ENCODE results near the gene DAND5.

DAND5 gene

DNA sequence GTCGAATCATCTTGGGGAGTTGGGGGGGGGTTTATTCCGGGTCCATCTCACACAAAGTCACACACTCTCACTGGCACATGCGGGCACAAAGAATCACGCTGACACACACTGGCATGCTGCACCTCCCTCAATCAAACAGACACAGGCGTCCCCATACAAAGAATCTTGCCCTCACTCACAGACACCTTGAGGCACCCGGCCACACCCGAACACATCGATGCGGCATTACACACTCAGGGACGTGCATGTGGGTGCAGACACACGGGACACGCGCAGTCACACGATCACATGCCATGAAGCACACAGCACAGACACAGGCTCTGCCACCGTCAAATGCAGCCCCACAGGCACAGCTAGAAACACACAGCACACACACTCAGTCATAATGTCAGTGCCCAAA is 33.7 kb downstream of the DAND5 start:
- no peak for DNase-seq (ENCODE audit: extremely low read depth, low read depth)
- TF ChIP-seq, protein P1, sequence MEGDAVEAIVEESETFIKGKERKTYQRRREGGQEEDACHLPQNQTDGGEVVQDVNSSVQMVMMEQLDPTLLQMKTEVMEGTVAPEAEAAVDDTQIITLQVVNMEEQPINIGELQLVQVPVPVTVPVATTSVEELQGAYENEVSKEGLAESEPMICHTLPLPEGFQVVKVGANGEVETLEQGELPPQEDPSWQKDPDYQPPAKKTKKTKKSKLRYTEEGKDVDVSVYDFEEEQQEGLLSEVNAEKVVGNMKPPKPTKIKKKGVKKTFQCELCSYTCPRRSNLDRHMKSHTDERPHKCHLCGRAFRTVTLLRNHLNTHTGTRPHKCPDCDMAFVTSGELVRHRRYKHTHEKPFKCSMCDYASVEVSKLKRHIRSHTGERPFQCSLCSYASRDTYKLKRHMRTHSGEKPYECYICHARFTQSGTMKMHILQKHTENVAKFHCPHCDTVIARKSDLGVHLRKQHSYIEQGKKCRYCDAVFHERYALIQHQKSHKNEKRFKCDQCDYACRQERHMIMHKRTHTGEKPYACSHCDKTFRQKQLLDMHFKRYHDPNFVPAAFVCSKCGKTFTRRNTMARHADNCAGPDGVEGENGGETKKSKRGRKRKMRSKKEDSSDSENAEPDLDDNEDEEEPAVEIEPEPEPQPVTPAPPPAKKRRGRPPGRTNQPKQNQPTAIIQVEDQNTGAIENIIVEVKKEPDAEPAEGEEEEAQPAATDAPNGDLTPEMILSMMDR (IDR thresholded peaks at IDR 0.05; ENCODE audit: low read depth, low read length) = no peak

DNA sequence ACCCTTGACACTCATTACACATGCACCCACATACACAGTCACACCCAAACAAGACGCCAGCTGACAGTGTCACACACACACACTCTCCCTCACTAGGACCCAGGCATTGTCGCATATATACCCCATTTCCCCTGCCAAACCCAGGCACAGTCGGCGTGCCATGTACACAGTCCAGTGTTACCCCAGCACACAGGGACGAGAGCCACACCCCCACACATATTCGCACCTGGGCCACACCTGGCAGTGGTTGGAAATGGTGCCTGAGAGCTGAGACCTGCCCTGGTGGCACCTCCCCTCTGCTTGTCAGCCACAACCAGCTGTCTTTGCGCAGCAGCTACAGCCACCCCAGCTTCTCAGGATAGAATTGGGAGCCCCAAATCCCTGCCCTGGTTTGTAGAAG is 34.9 kb downstream of the DAND5 start:
- no peak for DNase-seq (ENCODE audit: extremely low read depth, low read depth)
- TF ChIP-seq, protein P1 (IDR thresholded peaks at IDR 0.05; ENCODE audit: low read depth, low read length) = no peak

GRCh38 chr19:13005253-13005652 is 35.9 kb downstream of the DAND5 start:
- TF ChIP-seq, protein P1 (IDR thresholded peaks at IDR 0.05; ENCODE audit: low read depth, low read length) = no peak

GRCh38 chr19:13005861-13006370 is 36.5 kb downstream of the DAND5 start:
- TF ChIP-seq, protein P1 (IDR thresholded peaks at IDR 0.05; ENCODE audit: low read depth, low read length) = no peak

More at GRCh38 chr19:13005253-13005652, 35.9 kb downstream of the DAND5 start:
- no peak for DNase-seq (ENCODE audit: extremely low read depth, low read depth)

DNA sequence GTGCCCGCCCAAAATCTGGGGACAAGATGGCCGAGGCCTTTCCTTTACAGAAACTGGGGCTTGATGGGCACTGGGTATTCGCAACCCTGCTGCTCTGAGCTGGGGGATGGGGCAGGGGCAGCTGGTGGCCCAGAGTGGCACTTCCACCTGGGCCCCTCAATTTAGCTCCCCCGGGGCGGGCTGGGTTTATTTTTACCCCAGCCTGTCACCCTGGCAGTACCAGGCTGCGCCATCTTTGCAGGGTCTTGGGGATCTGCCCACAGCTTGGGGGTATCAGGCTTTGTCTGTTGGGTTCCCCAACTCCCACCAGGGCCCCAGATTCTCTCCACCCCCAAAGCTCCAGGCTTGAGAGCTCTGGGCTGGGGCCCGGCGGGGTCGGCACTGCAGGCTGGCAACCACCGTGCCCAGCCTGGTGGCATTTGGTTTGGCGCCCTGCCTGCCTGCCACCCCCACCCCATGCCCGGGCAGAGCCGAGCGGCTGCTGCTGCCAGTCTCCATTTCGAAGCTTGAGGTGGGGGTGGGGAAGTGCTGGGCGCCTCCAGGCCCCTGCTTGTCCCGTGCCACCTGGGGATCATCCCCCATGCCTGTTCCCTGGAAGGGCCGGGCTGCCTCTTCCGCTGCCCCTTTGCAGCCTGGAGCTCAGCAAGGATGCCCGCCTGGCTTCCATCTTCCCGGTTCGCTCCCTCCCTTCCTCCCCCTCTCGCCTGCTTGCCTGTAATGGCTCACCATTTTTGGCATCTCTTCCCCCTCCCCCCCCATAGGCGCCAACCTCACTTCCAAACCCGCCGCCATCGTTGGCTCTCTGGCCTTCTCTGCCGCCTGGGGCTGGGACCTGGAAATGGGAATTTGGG is 37.3 kb downstream of the DAND5 start:
- TF ChIP-seq, protein P1 (IDR thresholded peaks at IDR 0.05; ENCODE audit: low read depth, low read length) = no peak
- DNase-seq (ENCODE audit: extremely low read depth, low read depth) = no peak

More at GRCh38 chr19:13005861-13006370, 36.5 kb downstream of the DAND5 start:
- DNase-seq (ENCODE audit: extremely low read depth, low read depth) = no peak

- no peak for DNase-seq (ENCODE audit: extremely low read depth, low read depth)
- TF ChIP-seq, protein P1 (IDR thresholded peaks at IDR 0.05; ENCODE audit: low read depth, low read length) = no peak
Measured at GRCh38 chr19:13007292-13008045, 38.1 kb downstream of the DAND5 start.
